GM15510 (cell line): ENCODE data around the gene MYO9A.

Experiments used
- POLR2A ChIP-seq: IDR thresholded peaks from 3 replicates; pipeline ENCODE4 v1.6.1; 2011; ENCODE audit warnings: borderline replicate concordance; ENCODE audit not compliant: insufficient read length; ENCODE audit errors: extremely low read depth

MYO9A gene

GRCh38 chr15:71825021-71825730 is 292.8 kb downstream of the MYO9A start:
- no peak for TF ChIP-seq POLR2A

GRCh38 chr15:71823801-71824200 is 294.1 kb downstream of the MYO9A start:
- TF ChIP-seq POLR2A: no peak

GRCh38 chr15:71822890-71823630 is 294.9 kb downstream of the MYO9A start:
- no peak for TF ChIP-seq POLR2A

GRCh38 chr15:71821547-71822129 is 296.3 kb downstream of the MYO9A start:
- no peak for TF ChIP-seq POLR2A

GRCh38 chr15:71820127-71820526 is 297.8 kb downstream of the MYO9A start:
- TF ChIP-seq POLR2A: no peak

GRCh38 chr15:71817351-71817750 is 300.6 kb downstream of the MYO9A start:
- no peak for TF ChIP-seq POLR2A

- no peak for TF ChIP-seq POLR2A
Observed at GRCh38 chr15:71815301-71815700, 302.6 kb downstream of the MYO9A start.

GRCh38 chr15:71813723-71814470 is 304.1 kb downstream of the MYO9A start:
- no peak for TF ChIP-seq POLR2A

- TF ChIP-seq POLR2A: no peak
Observed at GRCh38 chr15:71812966-71813722, 304.8 kb downstream of the MYO9A start.

- no peak for TF ChIP-seq POLR2A
Observed at GRCh38 chr15:71811752-71812735, 305.9 kb downstream of the MYO9A start.

GRCh38 chr15:71811036-71811736 is 306.8 kb downstream of the MYO9A start:
- no peak for TF ChIP-seq POLR2A

GRCh38 chr15:71810256-71811035 is 307.5 kb downstream of the MYO9A start, which contains the start of gene NR2E3:
Gene NR2E3, plus strand, starts transcription at chr15:71810554. Its CDS starts 190 bp downstream, at chr15:71810744.
- TF ChIP-seq POLR2A: no peak

- TF ChIP-seq POLR2A: no peak
Observed at GRCh38 chr15:71809346-71809745, 308.6 kb downstream of the MYO9A start.
